NCI-H524 treated with DMSO at 0.1 percent for 48 hours (cell line): Measurements from ENCODE around the gene ISY1.
"Not testable (repeated sequence)": the region's sequence is repeated elsewhere in the genome, so short reads cannot be mapped to it uniquely, and the experiment has no call there.

ENCODE experiments used
- DNase-seq: peaks from one replicate; lab custom pipeline; 2025; lab: John Stamatoyannopoulos, UW

ISY1 gene

GRCh38 chr3:129120254-129121004, 40.4 kb downstream of the ISY1 start:
- DNase-seq = no peak

DNA sequence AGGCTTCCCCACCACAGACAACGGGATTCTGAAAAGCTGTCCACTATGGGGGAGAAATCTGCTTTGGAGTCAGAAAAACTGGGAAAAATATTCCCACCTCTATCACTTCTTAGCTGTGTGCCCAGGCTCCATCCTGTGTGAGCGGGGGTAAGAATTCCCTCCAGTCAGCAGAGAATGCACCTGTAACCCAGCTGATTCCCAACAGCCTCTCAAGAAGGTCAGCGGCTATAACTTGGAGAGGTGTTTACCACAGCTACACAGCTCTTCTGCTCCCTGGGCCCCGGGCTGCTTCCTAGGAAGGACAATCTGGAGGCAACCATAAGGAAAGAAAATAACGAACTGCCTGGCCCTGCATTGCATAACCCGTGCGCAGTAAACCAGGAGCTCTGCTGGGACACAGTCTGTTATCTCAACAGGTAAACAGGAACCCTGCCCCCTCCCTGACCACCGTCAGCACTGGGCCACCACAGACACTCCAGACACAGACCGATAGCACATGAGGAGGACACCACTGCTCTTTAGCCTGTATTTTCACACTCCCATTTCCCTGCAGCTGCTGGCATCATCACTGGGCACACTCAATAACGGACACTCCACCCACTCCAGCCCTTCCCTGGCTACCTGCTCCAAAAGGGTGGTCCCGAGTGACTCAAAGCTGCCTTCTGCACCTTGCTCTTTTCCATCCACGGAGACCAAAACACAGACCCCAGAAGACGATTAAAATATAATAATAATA, 41.3 kb downstream of the ISY1 start:
- no peak for DNase-seq

DNA sequence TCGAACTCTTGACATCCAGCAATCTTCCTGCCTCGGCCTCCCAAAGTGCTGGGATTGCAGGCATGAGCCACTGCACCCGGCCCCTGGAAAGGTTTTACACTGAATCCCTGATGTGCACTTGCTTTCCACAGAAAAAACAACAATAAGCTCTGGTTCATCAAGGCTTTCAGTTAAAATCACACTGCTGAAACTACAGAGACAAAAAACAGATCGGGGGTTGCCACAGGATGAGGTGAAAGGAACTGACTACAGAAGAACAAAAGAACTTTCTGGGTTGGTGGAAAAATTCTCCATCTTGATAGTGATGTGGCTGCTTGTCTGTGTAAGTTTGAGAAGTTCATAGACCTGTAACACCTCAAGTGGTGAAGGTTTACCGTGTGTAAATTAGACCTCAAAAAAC, 42.1 kb downstream of the ISY1 start:
- no peak for DNase-seq

- no peak for DNase-seq
These were observed 43.7 kb downstream of the ISY1 start for GRCh38 chr3:129117134-129117533.

GRCh38 chr3:129116482-129116946, 44.3 kb downstream of the ISY1 start:
- DNase-seq = no peak

DNA sequence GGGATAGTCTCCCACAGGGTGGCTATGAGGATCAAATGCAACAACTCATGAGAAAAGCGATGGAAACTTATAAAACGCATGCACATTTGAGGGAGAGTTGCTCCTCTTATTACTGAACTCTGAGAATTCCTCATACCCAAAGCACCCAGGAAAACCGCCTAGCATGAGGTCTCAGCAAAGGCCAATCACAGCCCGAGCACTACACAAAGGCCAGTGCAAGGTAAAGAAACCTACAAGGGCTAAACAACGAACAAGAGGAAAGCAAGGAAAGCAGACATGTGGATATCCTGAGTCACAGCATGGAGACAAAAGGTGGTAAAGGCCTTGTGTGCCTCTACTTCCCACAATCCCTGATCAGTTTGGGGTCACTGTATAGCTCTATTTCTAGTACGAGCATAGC, 46.4 kb downstream of the ISY1 start:
- DNase-seq = no peak

DNA sequence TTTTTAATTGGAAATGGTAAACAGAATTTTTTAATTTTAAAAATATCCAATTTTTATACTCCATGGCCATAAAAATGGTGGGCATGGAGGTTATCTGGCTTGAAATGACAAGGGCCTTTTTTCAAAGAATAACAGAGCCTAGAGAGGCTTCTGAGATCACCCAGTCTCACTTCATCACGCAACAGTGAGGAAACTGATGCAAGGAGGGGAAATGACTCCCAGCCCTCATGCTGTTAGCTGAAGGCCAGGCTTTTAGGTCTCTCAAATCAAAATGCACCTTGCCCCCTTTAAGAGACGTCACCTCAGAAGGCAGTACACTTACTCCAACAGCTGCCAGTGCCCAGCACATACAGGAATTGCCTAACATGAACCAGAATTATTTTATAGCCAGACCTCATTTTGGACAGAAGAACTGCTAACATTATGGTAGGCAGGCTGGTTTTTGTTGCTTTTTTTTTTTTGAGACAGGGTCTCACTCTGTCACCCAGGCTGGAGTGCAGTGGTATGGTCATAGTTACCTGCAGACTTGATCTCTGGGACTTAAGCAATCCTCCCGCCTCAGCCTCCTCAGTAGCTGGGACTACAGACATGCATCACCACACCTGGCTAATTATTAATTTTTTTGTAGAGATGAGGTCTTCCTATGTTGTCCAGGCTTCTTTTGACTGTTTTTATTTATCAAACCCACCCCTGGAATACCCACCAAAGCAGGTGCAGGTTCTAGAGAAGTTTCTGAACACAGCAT, 48.4 kb downstream of the ISY1 start:
- no peak for DNase-seq

DNA sequence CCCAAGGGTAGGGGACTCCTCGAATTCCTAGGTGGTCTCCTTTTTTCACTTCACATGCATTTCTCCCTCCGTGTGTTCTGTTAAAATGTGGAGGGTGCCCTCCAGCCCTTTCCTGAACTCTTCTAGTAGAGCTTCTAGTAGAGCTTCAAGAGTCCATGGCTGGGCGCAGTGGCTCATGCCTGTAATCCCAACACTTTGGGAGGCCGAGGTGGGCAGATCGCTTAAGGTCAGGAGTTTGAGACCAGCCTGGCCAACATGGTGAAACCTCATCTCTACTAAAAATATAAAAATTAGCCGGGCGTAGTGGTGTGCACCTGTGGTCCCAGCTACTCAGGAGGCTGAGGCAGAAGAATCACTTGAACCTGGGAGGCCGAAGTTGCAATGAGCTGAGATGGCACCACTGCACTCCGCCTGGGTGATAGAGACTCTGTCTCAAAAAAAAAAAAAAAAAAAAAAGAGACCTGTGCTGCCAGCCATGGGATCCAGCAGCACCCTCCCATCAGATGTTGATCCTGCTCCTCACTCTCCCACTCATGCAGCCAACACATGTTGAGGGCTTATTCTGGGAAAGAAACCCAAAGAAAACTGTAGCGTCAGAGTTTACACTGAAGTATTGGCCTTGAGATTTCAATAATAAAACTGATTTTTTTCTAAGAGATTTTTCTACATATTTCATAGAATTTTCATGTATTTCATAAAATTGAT, 49.6 kb downstream of the ISY1 start:
- DNase-seq = not testable (repeated sequence)

DNA sequence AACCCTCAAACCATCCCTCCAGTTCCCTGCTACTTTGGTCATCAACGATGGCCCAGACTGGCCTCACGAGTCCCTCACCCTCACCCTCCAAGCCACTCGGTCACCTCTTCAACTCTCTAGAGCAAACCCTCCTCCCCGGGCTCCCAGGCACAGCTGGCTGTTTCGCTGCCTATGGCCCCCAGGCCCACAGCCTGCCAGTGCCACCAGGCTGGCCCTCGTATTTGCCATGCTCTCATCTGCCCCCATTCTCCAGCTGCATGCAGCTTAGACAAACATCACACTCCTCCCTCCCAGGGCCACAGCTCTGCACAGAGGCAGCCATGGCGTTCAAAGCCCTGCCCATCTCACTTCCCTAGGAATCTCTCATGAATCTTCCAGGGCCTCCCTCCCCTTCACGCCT, 53.1 kb downstream of the ISY1 start:
- no peak for DNase-seq

- DNase-seq = no peak
These were observed 53.8 kb downstream of the ISY1 start for GRCh38 chr3:129106866-129107565.

GRCh38 chr3:129106320-129106719, 54.5 kb downstream of the ISY1 start:
- DNase-seq = peak; percentile 10

GRCh38 chr3:129105862-129106261, 55.0 kb downstream of the ISY1 start:
- no peak for DNase-seq

- DNase-seq = no peak
These were observed 56.3 kb downstream of the ISY1 start for GRCh38 chr3:129104498-129105079.

- DNase-seq = no peak
These were observed 56.8 kb downstream of the ISY1 start for GRCh38 chr3:129104051-129104450.

DNA sequence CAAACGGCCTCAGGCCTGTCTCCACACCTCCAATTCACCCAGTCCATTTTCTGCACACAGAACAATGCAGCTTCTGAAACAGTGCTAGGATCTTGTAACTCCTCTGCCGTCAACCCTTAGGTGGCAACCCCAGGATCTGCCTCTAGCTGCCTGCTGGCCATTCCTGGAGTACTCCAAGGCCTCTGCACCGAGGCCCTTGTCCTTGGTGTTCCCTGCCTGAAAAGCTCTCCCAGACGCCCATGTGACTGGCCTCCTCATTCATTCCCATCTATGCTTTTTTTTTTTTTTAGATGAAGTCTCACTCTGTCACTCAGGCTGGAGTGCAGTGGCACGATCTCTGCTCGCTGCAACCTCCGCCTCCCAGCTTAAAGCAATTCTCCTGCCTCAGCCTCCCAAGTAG, 57.6 kb downstream of the ISY1 start:
- no peak for DNase-seq

GRCh38 chr3:129101370-129102138, 59.3 kb downstream of the ISY1 start:
- DNase-seq = no peak

- no peak for DNase-seq
These were observed 60.6 kb downstream of the ISY1 start for GRCh38 chr3:129100274-129100673.

DNA sequence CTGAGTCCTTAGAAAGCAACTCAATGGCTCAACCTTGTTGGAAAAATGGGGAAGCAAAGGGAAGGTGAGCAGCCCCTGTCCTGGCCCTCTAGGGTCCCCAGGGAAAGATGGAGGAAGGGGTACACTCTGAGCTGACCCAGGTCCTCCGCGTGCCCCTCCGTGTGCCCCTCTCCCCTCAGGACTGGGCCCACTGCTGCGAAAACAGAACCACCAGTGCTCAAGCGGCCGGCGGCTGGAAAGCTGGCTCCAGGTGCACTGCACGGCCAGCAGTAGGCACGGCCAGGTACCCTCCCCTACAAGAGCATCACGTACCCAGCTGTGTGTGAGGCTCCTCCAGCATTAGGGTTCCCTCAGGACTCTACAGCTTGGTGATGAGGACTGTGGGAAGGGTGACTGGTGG, 65.6 kb downstream of the ISY1 start:
- DNase-seq = no peak

DNA sequence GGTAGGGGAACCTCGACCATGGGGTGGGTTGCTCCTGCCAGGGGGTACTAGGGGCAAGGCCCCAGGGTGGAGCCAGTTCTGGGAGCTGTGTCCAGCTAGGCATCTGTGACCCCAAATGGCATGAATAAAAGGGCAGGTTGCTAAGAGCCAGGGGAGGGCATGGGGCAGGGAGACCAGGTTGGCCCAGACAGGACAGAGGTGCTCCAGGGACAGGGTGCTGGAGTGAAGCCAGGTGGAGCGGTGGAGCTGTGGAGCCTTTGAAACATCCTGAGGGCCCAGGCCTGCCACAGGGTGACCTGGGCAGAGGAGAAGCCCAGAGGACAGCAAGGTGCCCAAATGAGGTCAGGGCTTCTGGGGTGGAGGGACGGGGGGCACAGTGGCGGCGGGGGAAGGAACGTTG, 72.6 kb downstream of the ISY1 start:
- DNase-seq = not testable (repeated sequence)

DNA sequence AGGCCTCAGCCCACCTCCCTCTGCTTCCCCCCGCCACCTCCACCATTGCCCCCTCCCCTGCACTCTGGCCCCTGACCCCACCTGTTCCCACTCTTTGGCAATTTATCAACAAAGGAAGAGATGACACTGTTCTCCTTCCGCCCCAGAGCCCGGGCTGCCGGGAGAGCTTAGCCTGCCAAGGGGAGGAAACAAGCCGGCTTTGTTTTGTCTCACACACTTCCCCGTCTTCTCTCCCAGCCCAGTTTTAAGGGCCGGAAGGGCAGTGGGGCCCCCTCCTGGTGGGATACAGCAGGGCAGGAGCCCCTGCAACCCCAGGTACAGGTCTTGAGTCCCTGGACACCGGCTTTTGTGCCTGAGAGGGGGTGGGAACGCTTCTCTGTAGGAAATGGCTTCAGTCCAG, 73.0 kb downstream of the ISY1 start:
- not testable (repeated sequence) for DNase-seq
